Measurements from ENCODE around the gene OTOF.

OTOF gene

GRCh38 chr2:26515771-26516170 is 37.8 kb upstream of the OTOF start:
- no peaks in the 10 kb centered on the region for H3K9me3 ChIP-seq (ENCODE audit: insufficient read depth, low read depth, low read length)
- H3K27me3 ChIP-seq (ENCODE audit: insufficient read depth, low read length): no peaks in the 10 kb centered on the region; the same call in 1 of the 2 replicates

GRCh38 chr2:26514045-26514444 is 36.1 kb upstream of the OTOF start:
- Histone ChIP-seq H3K27me3 (ENCODE audit: insufficient read depth, low read length) (no peaks in the 10 kb centered on the region), H3K36me3 (ENCODE audit: insufficient read depth, low read depth, low read length) (no peaks in the 10 kb centered on the region), H3K4me1 (ENCODE audit: insufficient read depth, low read length) (no peaks in the 10 kb centered on the region), H3K27ac (ENCODE audit: low read length) (no peak overlapping the region), H3K9me3 (ENCODE audit: insufficient read depth, low read depth, low read length) (no peaks in the 10 kb centered on the region), H3K9ac (ENCODE audit: low read depth, low read length) (no peak overlapping the region), H3K4me3 (ENCODE audit: low read length) (no peak overlapping the region)

More at GRCh38 chr2:26515771-26516170, 37.8 kb upstream of the OTOF start:
- H3K9ac ChIP-seq (ENCODE audit: low read depth, low read length): no peak overlapping the region
- H3K27ac ChIP-seq (ENCODE audit: low read length): no peak overlapping the region
- H3K36me3 ChIP-seq (ENCODE audit: insufficient read depth, low read depth, low read length): no peaks in the 10 kb centered on the region
- H3K4me1 ChIP-seq (ENCODE audit: insufficient read depth, low read length): no peaks in the 10 kb centered on the region
- H3K4me3 ChIP-seq (ENCODE audit: low read length): no peak overlapping the region

GRCh38 chr2:26513261-26513660 is 35.3 kb upstream of the OTOF start:
- Histone ChIP-seq H3K27me3 (ENCODE audit: insufficient read depth, low read length) (no peaks in the 10 kb centered on the region), H3K4me3 (ENCODE audit: low read length) (no peak overlapping the region), H3K4me1 (ENCODE audit: insufficient read depth, low read length) (no peaks in the 10 kb centered on the region), H3K9ac (ENCODE audit: low read depth, low read length) (no peak overlapping the region), H3K9me3 (ENCODE audit: insufficient read depth, low read depth, low read length) (no peaks in the 10 kb centered on the region), H3K36me3 (ENCODE audit: insufficient read depth, low read depth, low read length) (no peaks in the 10 kb centered on the region), H3K27ac (ENCODE audit: low read length) (no peak overlapping the region)

- no peaks in the 10 kb centered on the region for H3K4me1 ChIP-seq (ENCODE audit: insufficient read depth, low read length)
- H3K9ac ChIP-seq (ENCODE audit: low read depth, low read length): no peak overlapping the region
- H3K27ac ChIP-seq (ENCODE audit: low read length): no peak overlapping the region
- no peak overlapping the region for H3K4me3 ChIP-seq (ENCODE audit: low read length)
- no peaks in the 10 kb centered on the region for H3K9me3 ChIP-seq (ENCODE audit: insufficient read depth, low read depth, low read length)
- H3K27me3 ChIP-seq (ENCODE audit: insufficient read depth, low read length): no peaks in the 10 kb centered on the region
- no peaks in the 10 kb centered on the region for H3K36me3 ChIP-seq (ENCODE audit: insufficient read depth, low read depth, low read length)
These were observed 33.5 kb upstream of the OTOF start for GRCh38 chr2:26511466-26511865.

GRCh38 chr2:26510344-26510973 is 32.5 kb upstream of the OTOF start:
- Histone ChIP-seq H3K27ac (ENCODE audit: low read length) (no peak overlapping the region), H3K9ac (ENCODE audit: low read depth, low read length) (no peak overlapping the region), H3K4me3 (ENCODE audit: low read length) (no peak overlapping the region), H3K9me3 (ENCODE audit: insufficient read depth, low read depth, low read length) (no peaks in the 10 kb centered on the region), H3K4me1 (ENCODE audit: insufficient read depth, low read length) (no peaks in the 10 kb centered on the region), H3K36me3 (ENCODE audit: insufficient read depth, low read depth, low read length) (no peaks in the 10 kb centered on the region), H3K27me3 (ENCODE audit: insufficient read depth, low read length) (no peaks in the 10 kb centered on the region)

GRCh38 chr2:26509141-26509540 is 31.2 kb upstream of the OTOF start:
- Histone ChIP-seq H3K27me3 (ENCODE audit: insufficient read depth, low read length) (peaks cover 9% of the 10 kb centered on the region), H3K36me3 (ENCODE audit: insufficient read depth, low read depth, low read length) (no peaks in the 10 kb centered on the region), H3K4me1 (ENCODE audit: insufficient read depth, low read length) (no peaks in the 10 kb centered on the region), H3K27ac (ENCODE audit: low read length) (no peak overlapping the region), H3K9me3 (ENCODE audit: insufficient read depth, low read depth, low read length) (no peaks in the 10 kb centered on the region), H3K4me3 (ENCODE audit: low read length) (no peak overlapping the region), H3K9ac (ENCODE audit: low read depth, low read length) (no peak overlapping the region)

- no peaks in the 10 kb centered on the region for H3K9me3 ChIP-seq (ENCODE audit: insufficient read depth, low read depth, low read length)
- no peaks in the 10 kb centered on the region for H3K36me3 ChIP-seq (ENCODE audit: insufficient read depth, low read depth, low read length)
- peaks cover 4% of the 10 kb centered on the region; the same call in 1 of the 2 replicates for H3K4me1 ChIP-seq (ENCODE audit: insufficient read depth, low read length)
- no peak overlapping the region for H3K9ac ChIP-seq (ENCODE audit: low read depth, low read length)
- no peak overlapping the region for H3K27ac ChIP-seq (ENCODE audit: low read length)
- no peak overlapping the region for H3K4me3 ChIP-seq (ENCODE audit: low read length)
- H3K27me3 ChIP-seq (ENCODE audit: insufficient read depth, low read length): peaks cover 17% of the 10 kb centered on the region
These were observed 30.0 kb upstream of the OTOF start for GRCh38 chr2:26507932-26508331.

GRCh38 chr2:26507088-26507487 is 29.2 kb upstream of the OTOF start:
- H3K36me3 ChIP-seq (ENCODE audit: insufficient read depth, low read depth, low read length): no peaks in the 10 kb centered on the region
- H3K27me3 ChIP-seq (ENCODE audit: insufficient read depth, low read length): peaks cover 17% of the 10 kb centered on the region
- H3K27ac ChIP-seq (ENCODE audit: low read length): no peak overlapping the region
- H3K4me3 ChIP-seq (ENCODE audit: low read length): no peak overlapping the region
- no peaks in the 10 kb centered on the region for H3K9me3 ChIP-seq (ENCODE audit: insufficient read depth, low read depth, low read length)
- no peak overlapping the region for H3K9ac ChIP-seq (ENCODE audit: low read depth, low read length)
- H3K4me1 ChIP-seq (ENCODE audit: insufficient read depth, low read length): peaks cover 4% of the 10 kb centered on the region; the same call in 1 of the 2 replicates

GRCh38 chr2:26506279-26506678 is 28.4 kb upstream of the OTOF start:
- Histone ChIP-seq H3K4me1 (ENCODE audit: insufficient read depth, low read length) (peaks cover 4% of the 10 kb centered on the region; the same call in 1 of the 2 replicates), H3K9me3 (ENCODE audit: insufficient read depth, low read depth, low read length) (no peaks in the 10 kb centered on the region), H3K4me3 (ENCODE audit: low read length) (no peak overlapping the region), H3K36me3 (ENCODE audit: insufficient read depth, low read depth, low read length) (no peaks in the 10 kb centered on the region), H3K27ac (ENCODE audit: low read length) (no peak overlapping the region), H3K9ac (ENCODE audit: low read depth, low read length) (no peak overlapping the region), H3K27me3 (ENCODE audit: insufficient read depth, low read length) (peaks cover 17% of the 10 kb centered on the region)

- Histone ChIP-seq H3K27ac (ENCODE audit: low read length) (no peak overlapping the region), H3K36me3 (ENCODE audit: insufficient read depth, low read depth, low read length) (no peaks in the 10 kb centered on the region), H3K4me1 (ENCODE audit: insufficient read depth, low read length) (peaks cover 4% of the 10 kb centered on the region; the same call in 1 of the 2 replicates), H3K27me3 (ENCODE audit: insufficient read depth, low read length) (peaks cover 17% of the 10 kb centered on the region), H3K4me3 (ENCODE audit: low read length) (peak overlapping the region; percentile 67; the same call in 1 of the 2 replicates), H3K9me3 (ENCODE audit: insufficient read depth, low read depth, low read length) (no peaks in the 10 kb centered on the region), H3K9ac (ENCODE audit: low read depth, low read length) (peak overlapping the region; percentile 76; the same call in 1 of the 2 replicates)
These were observed 26.1 kb upstream of the OTOF start for GRCh38 chr2:26504002-26504401.

GRCh38 chr2:26503231-26503880 is 25.4 kb upstream of the OTOF start:
- Histone ChIP-seq H3K27ac (ENCODE audit: low read length) (no peak overlapping the region), H3K9ac (ENCODE audit: low read depth, low read length) (peak overlapping the region; percentile 76; the same call in 1 of the 2 replicates), H3K27me3 (ENCODE audit: insufficient read depth, low read length) (peaks cover 17% of the 10 kb centered on the region), H3K4me1 (ENCODE audit: insufficient read depth, low read length) (peaks cover 4% of the 10 kb centered on the region; the same call in 1 of the 2 replicates), H3K9me3 (ENCODE audit: insufficient read depth, low read depth, low read length) (no peaks in the 10 kb centered on the region), H3K4me3 (ENCODE audit: low read length) (peak overlapping the region; percentile 67), H3K36me3 (ENCODE audit: insufficient read depth, low read depth, low read length) (no peaks in the 10 kb centered on the region)

- no peak overlapping the region for H3K27ac ChIP-seq (ENCODE audit: low read length)
- no peak overlapping the region for H3K9ac ChIP-seq (ENCODE audit: low read depth, low read length)
- peaks cover 13% of the 10 kb centered on the region for H3K4me1 ChIP-seq (ENCODE audit: insufficient read depth, low read length)
- no peaks in the 10 kb centered on the region for H3K9me3 ChIP-seq (ENCODE audit: insufficient read depth, low read depth, low read length)
- H3K4me3 ChIP-seq (ENCODE audit: low read length): no peak overlapping the region
- H3K27me3 ChIP-seq (ENCODE audit: insufficient read depth, low read length): peaks cover 17% of the 10 kb centered on the region
- H3K36me3 ChIP-seq (ENCODE audit: insufficient read depth, low read depth, low read length): no peaks in the 10 kb centered on the region
These were observed 22.5 kb upstream of the OTOF start for GRCh38 chr2:26500406-26500805.
